HepG2 (cell line): Measurements from ENCODE around the gene EFNA2. TPM values are rescaled to one million over a fixed set of nuclear protein-coding genes. Genes with fewer than 3 reads are reported as not detected.
A peak's percentile ranks its signal among the peaks of the same experiment; 100 is the strongest.

Experiments
- ATF7 ChIP-seq, 2 experiments: fragments of 450-650 bp in 1 of 2; sonication (generic) in 1 of 2; formaldehyde crosslinking in 1 of 2; IDR thresholded peaks; 2 replicates each; pipeline versions ENCODE4 v1.4.0 to v1.6.1; 2016 to 2020; ENCODE audit warnings: antibody characterized with exemption in 1 of 2, mild to moderate bottlenecking in 1 of 2, missing genetic modification reagents in 1 of 2
- FOXC1 ChIP-seq: sonication (generic); formaldehyde crosslinking; IDR thresholded peaks from 2 replicates; pipeline ENCODE4 v1.8.0; 2022; ENCODE audit warnings: mild to moderate bottlenecking, missing genetic modification reagents, borderline replicate concordance
- GPN1 ChIP-seq: sonication (generic); formaldehyde crosslinking; IDR thresholded peaks from 2 replicates; pipeline ENCODE4 v1.5.1; 2020; ENCODE audit warnings: missing genetic modification reagents, borderline replicate concordance
- HES4 ChIP-seq: sonication (generic); formaldehyde crosslinking; IDR thresholded peaks from 2 replicates; pipeline ENCODE4 v1.9.0; 2021; ENCODE audit warnings: mild to moderate bottlenecking, missing genetic modification reagents, borderline replicate concordance
- HOXA5 ChIP-seq: sonication (generic); formaldehyde crosslinking; IDR thresholded peaks from 2 replicates; pipeline ENCODE4 v1.4.0; 2020; ENCODE audit warnings: missing genetic modification reagents
- JUN ChIP-seq: sonication (generic); formaldehyde crosslinking; IDR thresholded peaks from 2 replicates; pipeline ENCODE4 v1.4.0; 2020; ENCODE audit warnings: mild to moderate bottlenecking, missing genetic modification reagents
- MEIS1 ChIP-seq: sonication (generic); formaldehyde crosslinking; IDR thresholded peaks from 2 replicates; pipeline ENCODE4 v1.9.0; 2021; ENCODE audit warnings: mild to moderate bottlenecking, missing genetic modification reagents, moderate library complexity, borderline replicate concordance
- MEIS2 ChIP-seq: sonication (generic); formaldehyde crosslinking; IDR thresholded peaks from 2 replicates; pipeline ENCODE4 v1.9.0; 2021; ENCODE audit warnings: mild to moderate bottlenecking, missing genetic modification reagents
- PITX1 ChIP-seq: sonication (generic); formaldehyde crosslinking; IDR thresholded peaks from 2 replicates; pipeline ENCODE4 v1.5.1; 2020; ENCODE audit warnings: mild to moderate bottlenecking, missing genetic modification reagents
- RNF219 ChIP-seq: sonication (generic); formaldehyde crosslinking; IDR thresholded peaks from 2 replicates; pipeline ENCODE4 v1.5.0; 2020; ENCODE audit warnings: mild to moderate bottlenecking, missing genetic modification reagents
- SAP130 ChIP-seq: IDR thresholded peaks from 2 replicates; pipeline ENCODE4 v1.6.1; 2016; ENCODE audit warnings: low read depth
- TP53 ChIP-seq: sonication (generic); formaldehyde crosslinking; conservative IDR thresholded peaks from 2 replicates; pipeline ENCODE4 v1.4.0; 2020; ENCODE audit warnings: missing genetic modification reagents
- TRIM24 ChIP-seq: sonication (generic); formaldehyde crosslinking; IDR thresholded peaks from 2 replicates; pipeline ENCODE4 v1.8.0; 2022; ENCODE audit warnings: mild to moderate bottlenecking, missing genetic modification reagents
- ZFX ChIP-seq: sonication (generic); formaldehyde crosslinking; IDR thresholded peaks from 2 replicates; pipeline ENCODE4 v1.4.0; 2020; ENCODE audit warnings: mild to moderate bottlenecking, low read depth, missing genetic modification reagents, moderate library complexity
- ZNF121 ChIP-seq: sonication (generic); formaldehyde crosslinking; IDR thresholded peaks from 2 replicates; pipeline ENCODE4 v1.5.0; 2020; ENCODE audit warnings: mild to moderate bottlenecking, missing genetic modification reagents
- ZNF264 ChIP-seq: sonication (generic); formaldehyde crosslinking; IDR thresholded peaks from 2 replicates; pipeline ENCODE4 v1.4.0; 2020; ENCODE audit warnings: missing genetic modification reagents
- ZNF317 ChIP-seq: sonication (generic); formaldehyde crosslinking; IDR thresholded peaks from 2 replicates; pipeline ENCODE4 v1.5.0; 2020; ENCODE audit warnings: mild to moderate bottlenecking, missing genetic modification reagents
- ZNF343 ChIP-seq: sonication (generic); formaldehyde crosslinking; IDR thresholded peaks from 2 replicates; pipeline ENCODE4 v1.4.0; 2020; ENCODE audit warnings: mild to moderate bottlenecking, missing genetic modification reagents
- ZNF354B ChIP-seq: sonication (generic); formaldehyde crosslinking; IDR thresholded peaks from 2 replicates; pipeline ENCODE4 v1.8.0; 2022; ENCODE audit warnings: mild to moderate bottlenecking, missing genetic modification reagents
- ZNF546 ChIP-seq: sonication (generic); formaldehyde crosslinking; conservative IDR thresholded peaks from 2 replicates; pipeline ENCODE4 v1.8.1; 2023; ENCODE audit warnings: mild to moderate bottlenecking, missing genetic modification reagents
- ZNF577 ChIP-seq: sonication (generic); formaldehyde crosslinking; IDR thresholded peaks from 2 replicates; pipeline ENCODE4 v1.4.0; 2020; ENCODE audit warnings: mild to moderate bottlenecking, low read depth, missing genetic modification reagents, borderline replicate concordance
- ZNF776 ChIP-seq: sonication (generic); formaldehyde crosslinking; IDR thresholded peaks from 2 replicates; pipeline ENCODE4 v1.4.0; 2020; ENCODE audit warnings: mild to moderate bottlenecking, missing genetic modification reagents
- polyA plus RNA-seq, 8 experiments: library from polyadenylated mRNA; depleted of rRNA in 3 of 8; stranded (reverse) in 7 of 8; unstranded in 1 of 8; fragments of >200 nt; fragmentation: Illumina TruSeq in 4 of 8; extraction: Trizol in 4 of 8; gene quantifications; 2 replicates each; pipeline versions ENCODE4 v1.2.1 to v1.2.3, GENCODE V29; 2011 to 2016; ENCODE audit warnings: low read depth in 4 of 8, missing spikeins in 1 of 8, mixed read lengths in 1 of 8; ENCODE audit not compliant: insufficient read depth in 1 of 8
- total RNA-seq, 5 experiments: library from RNA; depleted of rRNA; stranded (reverse); fragments of >200 nt; fragmentation: Illumina TruSeq; extraction: Trizol; gene quantifications; 2 replicates each; pipeline ENCODE4 v1.2.3, GENCODE V29; 2016; ENCODE audit warnings: low read depth in 1 of 5
- TF ChIP-seq, protein P1 (sequence below): IDR thresholded peaks from 2 replicates; pipeline ENCODE4 v1.6.1; 2018; ENCODE audit warnings: missing genetic modification reagents, mild to moderate bottlenecking, missing compliant biosample characterization
- TF ChIP-seq, protein P2 (sequence below): IDR thresholded peaks from 2 replicates; pipeline ENCODE4 v1.6.1; 2016; ENCODE audit warnings: control low read depth
- TF ChIP-seq, protein P3 (sequence below): sonication (generic); formaldehyde crosslinking; IDR thresholded peaks from 2 replicates; pipeline ENCODE4 v1.8.0; 2022; ENCODE audit warnings: missing genetic modification reagents, mild to moderate bottlenecking, inconsistent platforms, borderline replicate concordance

EFNA2 gene
- total and polyA plus RNA-seq, 2 of the 13 experiments (the other 11 are each of a cell fraction or from before 2014, with no cell fraction given), result 6.0 to 9.9 TPM

GRCh38 chr19:1243768-1244692 lies 41.6 kb upstream of the EFNA2 start (continued):
- TF ChIP-seq ZNF546 (CRISPR knock-in tag) (no peak), TP53 (CRISPR knock-in tag) (no peak), SAP130 (no peak), MEIS2 (no peak), ZNF121 (CRISPR knock-in tag) (no peak), ZNF317 (0 out of 2 replicates have a peak, but pooled peaks have one; percentile 8), JUN (CRISPR knock-in tag) (no peak), RNF219 (CRISPR knock-in tag) (no peak), ATF7 (IDR thresholded peaks at IDR 0.05) (no peak), ATF7 (CRISPR knock-in tag; IDR thresholded peaks at IDR 0.05) (no peak), ZNF577 (CRISPR knock-in tag) (no peak), ZNF354B (CRISPR knock-in tag) (no peak), GPN1 (no peak), ZNF343 (CRISPR knock-in tag) (no peak), ZFX (CRISPR knock-in tag) (peak; percentile 58; the same call in 1 of the 2 replicates), ZNF776 (CRISPR knock-in tag) (no peak), HOXA5 (CRISPR knock-in tag) (peak; percentile 25; the same call in 1 of the 2 replicates), MEIS1 (CRISPR knock-in tag) (no peak), FOXC1 (CRISPR knock-in tag) (0 out of 2 replicates have a peak, but pooled peaks have one; percentile 29), TRIM24 (CRISPR knock-in tag) (no peak), ZNF264 (CRISPR knock-in tag) (no peak), HES4 (CRISPR knock-in tag) (0 out of 2 replicates have a peak, but pooled peaks have one; percentile 25), PITX1 (CRISPR knock-in tag) (no peak)
- TF ChIP-seq, protein P1, sequence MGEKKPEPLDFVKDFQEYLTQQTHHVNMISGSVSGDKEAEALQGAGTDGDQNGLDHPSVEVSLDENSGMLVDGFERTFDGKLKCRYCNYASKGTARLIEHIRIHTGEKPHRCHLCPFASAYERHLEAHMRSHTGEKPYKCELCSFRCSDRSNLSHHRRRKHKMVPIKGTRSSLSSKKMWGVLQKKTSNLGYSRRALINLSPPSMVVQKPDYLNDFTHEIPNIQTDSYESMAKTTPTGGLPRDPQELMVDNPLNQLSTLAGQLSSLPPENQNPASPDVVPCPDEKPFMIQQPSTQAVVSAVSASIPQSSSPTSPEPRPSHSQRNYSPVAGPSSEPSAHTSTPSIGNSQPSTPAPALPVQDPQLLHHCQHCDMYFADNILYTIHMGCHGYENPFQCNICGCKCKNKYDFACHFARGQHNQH (CRISPR knock-in tag), result no peak
- TF ChIP-seq, protein P2, sequence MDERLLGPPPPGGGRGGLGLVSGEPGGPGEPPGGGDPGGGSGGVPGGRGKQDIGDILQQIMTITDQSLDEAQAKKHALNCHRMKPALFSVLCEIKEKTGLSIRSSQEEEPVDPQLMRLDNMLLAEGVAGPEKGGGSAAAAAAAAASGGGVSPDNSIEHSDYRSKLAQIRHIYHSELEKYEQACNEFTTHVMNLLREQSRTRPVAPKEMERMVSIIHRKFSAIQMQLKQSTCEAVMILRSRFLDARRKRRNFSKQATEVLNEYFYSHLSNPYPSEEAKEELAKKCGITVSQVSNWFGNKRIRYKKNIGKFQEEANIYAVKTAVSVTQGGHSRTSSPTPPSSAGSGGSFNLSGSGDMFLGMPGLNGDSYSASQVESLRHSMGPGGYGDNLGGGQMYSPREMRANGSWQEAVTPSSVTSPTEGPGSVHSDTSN (CRISPR knock-in tag), result no peak
- TF ChIP-seq, protein P3, sequence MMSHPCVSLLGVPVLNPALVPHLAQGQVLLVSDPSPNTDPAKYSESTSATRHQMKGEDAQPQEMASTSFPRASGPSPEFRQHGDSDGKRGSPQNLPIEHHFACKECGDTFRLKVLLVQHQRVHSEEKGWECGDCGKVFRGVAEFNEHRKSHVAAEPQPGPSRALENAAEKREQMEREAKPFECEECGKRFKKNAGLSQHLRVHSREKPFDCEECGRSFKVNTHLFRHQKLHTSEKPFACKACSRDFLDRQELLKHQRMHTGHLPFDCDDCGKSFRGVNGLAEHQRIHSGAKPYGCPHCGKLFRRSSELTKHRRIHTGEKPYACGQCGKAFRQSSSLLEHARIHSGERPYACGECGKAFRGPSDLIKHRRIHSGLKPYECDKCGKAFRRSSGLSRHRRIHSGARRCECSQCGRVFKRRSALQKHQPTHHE, result no peak
